ENCODE measurements around the gene MPHOSPH8.

- no peak for TF ChIP-seq TAF1 (IDR thresholded peaks at IDR 0.05; ENCODE audit: low read depth, low read length)
- no peak for TF ChIP-seq POLR2A (IDR thresholded peaks at IDR 0.05; ENCODE audit: low read depth, low read length)
Observed at GRCh38 chr13:19665427-19665859, 32.0 kb downstream of the MPHOSPH8 start.
